ENCODE measurements around the gene TOP3B. TPM values are rescaled to one million over a fixed set of nuclear protein-coding genes. Genes with fewer than 3 reads are reported as not detected.
A peak's percentile ranks its signal among the peaks of the same experiment; 100 is the strongest.

Gene TOP3B
- total RNA-seq, 2 experiments from 2014 or later: 82.6 to 98.7 TPM

DNA sequence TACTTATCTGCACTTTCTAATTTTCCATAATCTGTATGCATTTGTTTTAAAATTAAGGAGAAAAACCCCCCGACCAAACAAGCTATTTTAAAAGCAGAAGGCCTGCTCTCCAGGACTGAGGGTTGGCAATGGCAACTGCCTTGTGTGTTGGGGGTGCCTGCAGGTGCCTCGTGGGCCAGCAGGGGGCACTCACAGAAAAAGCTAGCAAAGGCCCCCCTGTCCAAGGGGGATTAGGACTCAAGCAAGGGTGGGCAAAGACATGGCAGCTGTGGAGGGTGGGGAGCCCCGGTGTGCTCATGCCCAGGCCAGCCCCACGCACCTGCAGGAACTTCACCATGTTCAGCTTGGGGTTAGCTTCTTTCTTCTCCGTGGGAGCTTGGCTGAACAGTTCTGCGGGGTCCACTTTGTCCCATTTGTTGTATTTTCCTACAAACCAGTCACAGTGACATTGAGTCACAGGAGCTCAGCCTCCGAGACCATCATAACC is 10.3 kb downstream of the TOP3B start:
- CTCF ChIA-PET (ENCODE audit: unreplicated experiment): interaction anchor here (0.6 to 0.8 kb wide), 2 partner anchors 9 to 160 kb away, joined by 3 read pairs; no protein-coding TSS in a partner anchor
- H4K20me1 ChIP-seq (ENCODE audit: insufficient read depth, low read length): no peaks in the 10 kb centered on the region
- intact Hi-C loops (cut with micrococcal nuclease; ENCODE audit: unreplicated experiment): loop anchor here (1.0 to 2.0 kb wide), 3 partner anchors 52 to 138 kb away; no protein-coding TSS in a partner anchor

DNA sequence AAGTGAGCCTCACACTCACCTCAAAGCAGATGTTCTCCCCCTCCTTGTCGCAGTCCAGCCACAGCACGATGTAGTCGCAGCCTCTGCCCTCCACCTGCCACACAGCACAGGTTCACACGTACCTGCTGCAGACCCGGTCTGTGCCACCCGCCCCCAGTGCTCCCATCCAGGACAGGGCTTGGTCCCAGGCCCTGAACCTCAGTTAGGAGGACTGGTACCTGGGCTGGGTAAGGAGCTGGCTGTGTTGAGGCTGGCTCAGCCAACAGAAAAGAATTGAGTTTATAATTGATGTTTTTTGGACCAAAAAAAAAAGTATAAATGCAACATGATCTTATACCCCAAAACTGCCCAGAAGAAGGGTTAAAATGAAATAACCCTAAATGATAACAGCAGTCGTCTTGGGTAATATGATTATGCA is 10.7 kb downstream of the TOP3B start:
- Histone ChIP-seq H3K4me1 (ENCODE audit: insufficient read depth, low read length, poor library complexity, severe bottlenecking) (no peaks in the 10 kb centered on the region), H3K9me3 (ENCODE audit: low read length) (no peaks in the 10 kb centered on the region), H3K36me3 (ENCODE audit: insufficient read depth, low read length) (peaks cover 90% of the 10 kb centered on the region), H3K9me2 (ENCODE audit: insufficient read depth, low read length) (no peaks in the 10 kb centered on the region), H3K79me2 (ENCODE audit: insufficient read depth, low read depth, low read length) (no peaks in the 10 kb centered on the region), H2AFZ (ENCODE audit: low read length) (no peak overlapping the region), H3K4me2 (ENCODE audit: low read length) (no peak overlapping the region), H3K27ac (ENCODE audit: low read depth, low read length, poor library complexity, severe bottlenecking) (no peak overlapping the region), H3K4me3 (ENCODE audit: low read depth, low read length, poor library complexity, severe bottlenecking) (no peak overlapping the region), H4K20me1 (ENCODE audit: insufficient read depth, low read length) (no peaks in the 10 kb centered on the region)
- CTCF ChIA-PET (ENCODE audit: unreplicated experiment): interaction anchor here (0.8 kb wide), 1 partner anchor 10 kb away, joined by 3 read pairs; no protein-coding TSS in a partner anchor
- POLR2A ChIA-PET: no interaction called here
- TF ChIP-seq, protein P1, sequence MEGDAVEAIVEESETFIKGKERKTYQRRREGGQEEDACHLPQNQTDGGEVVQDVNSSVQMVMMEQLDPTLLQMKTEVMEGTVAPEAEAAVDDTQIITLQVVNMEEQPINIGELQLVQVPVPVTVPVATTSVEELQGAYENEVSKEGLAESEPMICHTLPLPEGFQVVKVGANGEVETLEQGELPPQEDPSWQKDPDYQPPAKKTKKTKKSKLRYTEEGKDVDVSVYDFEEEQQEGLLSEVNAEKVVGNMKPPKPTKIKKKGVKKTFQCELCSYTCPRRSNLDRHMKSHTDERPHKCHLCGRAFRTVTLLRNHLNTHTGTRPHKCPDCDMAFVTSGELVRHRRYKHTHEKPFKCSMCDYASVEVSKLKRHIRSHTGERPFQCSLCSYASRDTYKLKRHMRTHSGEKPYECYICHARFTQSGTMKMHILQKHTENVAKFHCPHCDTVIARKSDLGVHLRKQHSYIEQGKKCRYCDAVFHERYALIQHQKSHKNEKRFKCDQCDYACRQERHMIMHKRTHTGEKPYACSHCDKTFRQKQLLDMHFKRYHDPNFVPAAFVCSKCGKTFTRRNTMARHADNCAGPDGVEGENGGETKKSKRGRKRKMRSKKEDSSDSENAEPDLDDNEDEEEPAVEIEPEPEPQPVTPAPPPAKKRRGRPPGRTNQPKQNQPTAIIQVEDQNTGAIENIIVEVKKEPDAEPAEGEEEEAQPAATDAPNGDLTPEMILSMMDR (conservative IDR thresholded peaks at IDR 0.05; ENCODE audit: low read length): no peak
- no peak for TF ChIP-seq EZH2phosphoT487 (IDR thresholded peaks at IDR 0.05; ENCODE audit: borderline replicate concordance, low read depth, low read length)
- intact Hi-C loops (cut with micrococcal nuclease; ENCODE audit: unreplicated experiment): loop anchor here (1.0 to 2.0 kb wide), 3 partner anchors 53 to 138 kb away; no protein-coding TSS in a partner anchor
- DNase-seq (ENCODE audit: low spot score): no peak
- no TSS peak for BruUV-seq (replicated peaks)

More for the DNA sequence above, 10.3 kb downstream of the TOP3B start:
- Histone ChIP-seq H3K4me2 (ENCODE audit: low read length) (no peak overlapping the region), H3K4me1 (ENCODE audit: insufficient read depth, low read length, poor library complexity, severe bottlenecking) (no peaks in the 10 kb centered on the region), H3K4me3 (ENCODE audit: low read depth, low read length, poor library complexity, severe bottlenecking) (no peak overlapping the region), H3K9me3 (ENCODE audit: low read length) (no peaks in the 10 kb centered on the region), H3K79me2 (ENCODE audit: insufficient read depth, low read depth, low read length) (no peaks in the 10 kb centered on the region), H3K27ac (ENCODE audit: low read depth, low read length, poor library complexity, severe bottlenecking) (no peak overlapping the region), H3K36me3 (ENCODE audit: insufficient read depth, low read length) (peaks cover 85% of the 10 kb centered on the region), H3K9me2 (ENCODE audit: insufficient read depth, low read length) (no peaks in the 10 kb centered on the region), H2AFZ (ENCODE audit: low read length) (no peak overlapping the region)
- no peak for TF ChIP-seq EZH2phosphoT487 (IDR thresholded peaks at IDR 0.05; ENCODE audit: borderline replicate concordance, low read depth, low read length)
- TF ChIP-seq, protein P1 (conservative IDR thresholded peaks at IDR 0.05; ENCODE audit: low read length): peak; percentile 97
- no TSS peak for BruUV-seq (replicated peaks)
- DNase-seq (ENCODE audit: low spot score): peak; percentile 66
- POLR2A ChIA-PET: no interaction called here

DNA sequence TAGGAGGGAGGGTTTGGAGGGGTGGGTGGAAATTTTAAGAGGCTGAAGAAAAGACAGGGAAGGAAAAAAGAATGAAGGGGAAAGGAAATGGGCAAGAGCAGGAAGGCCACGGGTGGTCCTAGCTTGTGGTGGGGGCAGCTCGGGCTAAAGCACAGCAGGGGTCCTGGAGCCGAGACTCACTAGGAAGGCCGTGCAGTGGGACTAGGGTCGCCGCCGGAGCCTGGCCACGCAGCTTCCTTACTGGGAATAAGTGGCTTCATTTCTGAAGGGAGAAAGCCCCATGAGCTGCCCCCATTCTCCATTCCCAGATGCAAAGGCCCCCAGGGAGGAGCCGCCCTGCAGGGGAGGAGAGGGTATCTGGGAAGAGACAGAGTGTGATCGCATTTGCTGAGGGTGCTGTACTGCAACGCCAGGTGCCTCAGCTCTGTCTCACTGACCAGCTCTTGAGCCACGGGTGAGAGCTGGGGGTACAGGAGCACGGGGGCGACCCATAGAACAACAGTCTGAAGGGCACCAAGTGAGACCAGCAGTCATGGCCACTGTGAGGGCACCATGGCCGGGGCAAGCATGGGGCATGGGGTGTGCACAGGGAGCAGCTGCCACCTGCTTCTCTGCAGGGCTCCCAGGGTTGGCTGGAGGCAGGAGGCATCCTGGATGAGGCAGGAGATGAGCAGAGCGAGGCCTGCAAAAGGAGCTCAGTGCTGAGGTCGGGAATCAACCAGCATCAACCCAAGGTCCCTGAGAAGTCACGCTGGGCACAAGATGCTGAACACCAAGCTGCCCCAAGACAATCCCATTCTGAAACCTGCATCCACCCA is 11.6 kb downstream of the TOP3B start:
- no TSS peak for BruUV-seq (replicated peaks)
- intact Hi-C loops (cut with micrococcal nuclease; ENCODE audit: unreplicated experiment): no loop called here
- TF ChIP-seq EZH2phosphoT487 (IDR thresholded peaks at IDR 0.05; ENCODE audit: borderline replicate concordance, low read depth, low read length): no peak
- TF ChIP-seq, protein P1 (conservative IDR thresholded peaks at IDR 0.05; ENCODE audit: low read length): no peak
- no peak overlapping the region for H3K4me3 ChIP-seq (ENCODE audit: low read depth, low read length, poor library complexity, severe bottlenecking)
- peaks cover 97% of the 10 kb centered on the region for H3K36me3 ChIP-seq (ENCODE audit: insufficient read depth, low read length)
- CTCF ChIA-PET (ENCODE audit: unreplicated experiment): no interaction called here
- POLR2A ChIA-PET: no interaction called here
- H3K4me2 ChIP-seq (ENCODE audit: low read length): no peak overlapping the region
- H3K79me2 ChIP-seq (ENCODE audit: insufficient read depth, low read depth, low read length): no peaks in the 10 kb centered on the region
- no peaks in the 10 kb centered on the region for H3K4me1 ChIP-seq (ENCODE audit: insufficient read depth, low read length, poor library complexity, severe bottlenecking)
- H3K9me2 ChIP-seq (ENCODE audit: insufficient read depth, low read length): no peaks in the 10 kb centered on the region
- no peaks in the 10 kb centered on the region for H4K20me1 ChIP-seq (ENCODE audit: insufficient read depth, low read length)
- DNase-seq (ENCODE audit: low spot score): no peak
- H3K9me3 ChIP-seq (ENCODE audit: low read length): no peaks in the 10 kb centered on the region
- no peak overlapping the region for H2AFZ ChIP-seq (ENCODE audit: low read length)
- H3K27ac ChIP-seq (ENCODE audit: low read depth, low read length, poor library complexity, severe bottlenecking): no peak overlapping the region
